H9 (cell line): ENCODE data around the gene SNX4. TPM values are rescaled to one million over a fixed set of nuclear protein-coding genes. Genes with fewer than 3 reads are reported as not detected.

Experiments used
- DNase-seq: peaks from one replicate; pipeline ENCODE4 v3.0.0-alpha.2; 2017
- H2AFZ ChIP-seq: one replicate; pipeline ENCODE4 v1.6.1; 2013; ENCODE audit warnings: mild to moderate bottlenecking, low read length, control low read depth, moderate library complexity
- H2AK5ac ChIP-seq: 2 replicates; pipeline ENCODE4 v1.6.1; 2013; ENCODE audit warnings: low read length, control low read depth, mixed read lengths; ENCODE audit not compliant: insufficient read length
- H2BK120ac ChIP-seq: one replicate; pipeline ENCODE4 v1.6.1; 2013; ENCODE audit warnings: low read depth, mild to moderate bottlenecking, low read length, control low read depth, inconsistent platforms; ENCODE audit not compliant: poor library complexity, severe bottlenecking
- H2BK12ac ChIP-seq: 2 replicates; pipeline ENCODE4 v1.6.1; 2013; ENCODE audit warnings: low read length, control low read depth, mixed read lengths, low read depth; ENCODE audit not compliant: insufficient read length
- H2BK15ac ChIP-seq: 2 replicates; pipeline ENCODE4 v1.6.1; 2013; ENCODE audit warnings: low read depth, low read length, control low read depth
- H2BK20ac ChIP-seq: one replicate; pipeline ENCODE4 v1.6.1; 2013; ENCODE audit warnings: low read depth, mild to moderate bottlenecking, low read length, control low read depth, inconsistent platforms; ENCODE audit not compliant: poor library complexity, severe bottlenecking
- H2BK5ac ChIP-seq: 2 replicates; pipeline ENCODE4 v1.6.1; 2013; ENCODE audit warnings: low read length, control low read depth, mixed read lengths; ENCODE audit not compliant: insufficient read length
- H3K14ac ChIP-seq: 2 replicates; pipeline ENCODE4 v1.6.1; 2013; ENCODE audit warnings: low read length, control low read depth; ENCODE audit not compliant: insufficient read depth
- H3K18ac ChIP-seq: 2 replicates; pipeline ENCODE4 v1.6.1; 2013; ENCODE audit warnings: low read depth, mild to moderate bottlenecking, mixed read lengths, low read length, control low read depth; ENCODE audit not compliant: insufficient read length
- H3K23ac ChIP-seq: 2 replicates; pipeline ENCODE4 v1.6.1; 2013; ENCODE audit warnings: low read length, control low read depth, mixed read lengths, low read depth; ENCODE audit not compliant: insufficient read length
- H3K23me2 ChIP-seq: 2 replicates; pipeline ENCODE4 v1.6.1; 2013; ENCODE audit warnings: low read depth, mild to moderate bottlenecking, mixed read lengths, low read length, control low read depth; ENCODE audit not compliant: insufficient read length, poor library complexity, severe bottlenecking
- H3K27ac ChIP-seq: 2 replicates; pipeline ENCODE4 v1.5.1; 2013; ENCODE audit warnings: low read length, control low read depth, mixed read lengths, low read depth; ENCODE audit not compliant: insufficient read length
- H3K27me3 ChIP-seq: 2 replicates; pipeline ENCODE4 v1.6.1; 2013; ENCODE audit warnings: low read length, control low read depth, inconsistent platforms; ENCODE audit not compliant: insufficient read depth
- H3K4ac ChIP-seq: 2 replicates; pipeline ENCODE4 v1.6.1; 2013; ENCODE audit warnings: low read depth, mild to moderate bottlenecking, control low read depth, inconsistent platforms, low read length, moderate library complexity
- H3K4me1 ChIP-seq: 2 replicates; pipeline ENCODE4 v1.6.1; 2013; ENCODE audit warnings: low read length, control low read depth, inconsistent platforms; ENCODE audit not compliant: insufficient read depth
- H3K4me2 ChIP-seq: 2 replicates; pipeline ENCODE4 v1.6.1; 2013; ENCODE audit warnings: low read length, control low read depth, mixed read lengths; ENCODE audit not compliant: insufficient read length, insufficient read depth
- H3K56ac ChIP-seq: 2 replicates; pipeline ENCODE4 v1.6.1; 2013; ENCODE audit warnings: low read depth, mild to moderate bottlenecking, mixed read lengths, low read length, control low read depth; ENCODE audit not compliant: insufficient read length
- H3K79me1 ChIP-seq: 2 replicates; pipeline ENCODE4 v1.6.1; 2013; ENCODE audit warnings: low read depth, mild to moderate bottlenecking, moderate library complexity, low read length, control low read depth, inconsistent platforms; ENCODE audit not compliant: insufficient read depth, poor library complexity, severe bottlenecking
- H3K79me2 ChIP-seq: 2 replicates; pipeline ENCODE4 v1.6.1; 2013; ENCODE audit warnings: low read length, control low read depth, inconsistent platforms; ENCODE audit not compliant: insufficient read depth
- H3K9ac ChIP-seq: 2 replicates; pipeline ENCODE4 v1.6.1; 2013; ENCODE audit warnings: low read length, control low read depth, mixed read lengths; ENCODE audit not compliant: insufficient read length; ENCODE audit errors: extremely low read depth
- H3K9me3 ChIP-seq: one replicate; pipeline ENCODE4 v1.6.1; 2013; ENCODE audit warnings: low read depth, low read length, inconsistent platforms; ENCODE audit not compliant: control insufficient read depth
- H3T11ph ChIP-seq: one replicate; pipeline ENCODE4 v1.6.1; 2013; ENCODE audit warnings: mild to moderate bottlenecking, low read length, control low read depth, inconsistent platforms
- H4K20me1 ChIP-seq: one replicate; pipeline ENCODE4 v1.6.1; 2013; ENCODE audit not compliant: control insufficient read depth, insufficient read length, insufficient read depth
- H4K5ac ChIP-seq: 2 replicates; pipeline ENCODE4 v1.6.1; 2013; ENCODE audit warnings: low read depth, mild to moderate bottlenecking, mixed read lengths, low read length, control low read depth; ENCODE audit not compliant: insufficient read length
- H4K8ac ChIP-seq: replicated peaks from 2 replicates; pipeline ENCODE4 v1.6.1; 2013; ENCODE audit warnings: low read length, control low read depth, mixed read lengths, low read depth; ENCODE audit not compliant: insufficient read length
- H4K91ac ChIP-seq: 2 replicates; pipeline ENCODE4 v1.6.1; 2013; ENCODE audit warnings: low read depth, mild to moderate bottlenecking, moderate library complexity, mixed read lengths, low read length, control low read depth; ENCODE audit not compliant: insufficient read length
- H3K27ac Mint-ChIP-seq, 3 experiments: 2 replicates in 2 of 3; 3 replicates in 1 of 3; pipeline ENCODE4 v1.8.0; 2020 to 2021; ENCODE audit warnings: mixed read lengths in 3 of 3, mild to moderate bottlenecking in 1 of 3, moderate library complexity in 1 of 3
- H3K27me3 Mint-ChIP-seq: 2 replicates; pipeline ENCODE4 v1.8.0; 2021; ENCODE audit warnings: low read depth, mild to moderate bottlenecking, moderate library complexity, mixed read lengths
- H3K36me3 Mint-ChIP-seq, 3 experiments: 2 replicates in 2 of 3; 3 replicates in 1 of 3; pipeline ENCODE4 v1.8.0; 2020 to 2021; ENCODE audit warnings: low read depth in 3 of 3, mixed read lengths in 3 of 3; ENCODE audit not compliant: insufficient read depth in 1 of 3
- H3K4me1 Mint-ChIP-seq, 2 experiments: 2 replicates each; pipeline ENCODE4 v1.8.0; 2020; ENCODE audit warnings: mixed read lengths in 2 of 2
- H3K4me3 Mint-ChIP-seq, 2 experiments: 2 replicates in 1 of 2; 3 replicates in 1 of 2; pipeline ENCODE4 v1.8.0; 2020 to 2021; ENCODE audit warnings: mild to moderate bottlenecking in 2 of 2, mixed read lengths in 2 of 2, moderate library complexity in 1 of 2
- H3K9me3 Mint-ChIP-seq, 2 experiments: 2 replicates in 1 of 2; 3 replicates in 1 of 2; pipeline ENCODE4 v1.8.0; 2020; ENCODE audit warnings: mild to moderate bottlenecking in 2 of 2, mixed read lengths in 2 of 2, moderate library complexity in 1 of 2
- WGBS: extraction: QIAGEN DNeasy Blood & Tissue Kit; methylation state at CpG from one replicate; pipeline ENCODE4 v1.1.7; 2013; ENCODE audit warnings: missing lambda C conversion rate, low lambda C conversion rate, mixed read lengths; ENCODE audit not compliant: insufficient read length; ENCODE audit errors: extremely low coverage; 5-methylcytosine and 5-hydroxymethylcytosine counted together
- total RNA-seq: library from RNA; stranded (reverse); gene quantifications from 2 replicates; pipeline ENCODE4 v1.2.1, GENCODE V29; 2021
- TF ChIP-seq, protein P1 (sequence below): fragments of 200-600 bp; sonication (generic); conservative IDR thresholded peaks from 3 replicates; pipeline ENCODE4 v1.8.0; 2021; ENCODE audit warnings: antibody characterized with exemption, mild to moderate bottlenecking

Gene SNX4
- total RNA-seq, 1 experiment from 2014 or later, result 29.5 TPM

DNA sequence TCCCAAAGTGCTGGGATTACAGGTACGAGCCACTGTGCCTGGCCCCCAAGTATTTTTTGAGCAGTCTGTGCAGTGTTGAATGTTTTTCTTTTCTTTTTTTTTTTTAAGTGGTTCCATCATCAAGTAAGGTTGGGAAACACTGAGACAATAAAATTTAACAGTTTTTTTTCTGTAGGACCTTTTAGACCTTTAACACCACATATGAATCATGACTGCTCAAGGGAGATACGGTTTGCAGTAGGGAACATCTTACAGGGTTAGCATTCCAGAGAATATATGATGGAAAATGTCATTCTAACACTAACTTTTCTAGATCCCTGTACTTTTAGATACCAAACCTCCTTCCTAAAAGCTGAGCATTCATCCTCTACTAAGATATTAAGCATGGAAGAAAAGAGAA lies 41.7 kb downstream of the SNX4 start:
- no peak overlapping the region for H3K23ac ChIP-seq
- H4K20me1 ChIP-seq, result no peaks in the 10 kb centered on the region
- no CpG with 5 or more reads among the region's 2 CpGs for WGBS
- H3T11ph ChIP-seq, result no peak overlapping the region
- H3K56ac ChIP-seq, result no peak overlapping the region
- H2BK5ac ChIP-seq, result no peak overlapping the region
- H2BK20ac ChIP-seq, result no peak overlapping the region
- no peaks in the 10 kb centered on the region for H3K27me3 Mint-ChIP-seq
- no peak overlapping the region for H2BK12ac ChIP-seq
- H3K27ac ChIP-seq, result no peak overlapping the region
- DNase-seq, result no peak
- peaks cover 5 to 23% (median 17%) of the 10 kb centered on the region in 3 experiments; a peak in 6 of 7 replicates for H3K36me3 Mint-ChIP-seq
- TF ChIP-seq, protein P1, sequence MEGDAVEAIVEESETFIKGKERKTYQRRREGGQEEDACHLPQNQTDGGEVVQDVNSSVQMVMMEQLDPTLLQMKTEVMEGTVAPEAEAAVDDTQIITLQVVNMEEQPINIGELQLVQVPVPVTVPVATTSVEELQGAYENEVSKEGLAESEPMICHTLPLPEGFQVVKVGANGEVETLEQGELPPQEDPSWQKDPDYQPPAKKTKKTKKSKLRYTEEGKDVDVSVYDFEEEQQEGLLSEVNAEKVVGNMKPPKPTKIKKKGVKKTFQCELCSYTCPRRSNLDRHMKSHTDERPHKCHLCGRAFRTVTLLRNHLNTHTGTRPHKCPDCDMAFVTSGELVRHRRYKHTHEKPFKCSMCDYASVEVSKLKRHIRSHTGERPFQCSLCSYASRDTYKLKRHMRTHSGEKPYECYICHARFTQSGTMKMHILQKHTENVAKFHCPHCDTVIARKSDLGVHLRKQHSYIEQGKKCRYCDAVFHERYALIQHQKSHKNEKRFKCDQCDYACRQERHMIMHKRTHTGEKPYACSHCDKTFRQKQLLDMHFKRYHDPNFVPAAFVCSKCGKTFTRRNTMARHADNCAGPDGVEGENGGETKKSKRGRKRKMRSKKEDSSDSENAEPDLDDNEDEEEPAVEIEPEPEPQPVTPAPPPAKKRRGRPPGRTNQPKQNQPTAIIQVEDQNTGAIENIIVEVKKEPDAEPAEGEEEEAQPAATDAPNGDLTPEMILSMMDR, result no peak
- no peaks in the 10 kb centered on the region for H3K23me2 ChIP-seq
- H3K4me1 Mint-ChIP-seq, result peaks cover 3 to 7% of the 10 kb centered on the region in 2 experiments; a peak in 3 of 4 replicates
- H2AK5ac ChIP-seq, result no peak overlapping the region
- H3K4me2 ChIP-seq, result no peak overlapping the region
- H3K9me3 ChIP-seq, result no peaks in the 10 kb centered on the region
- no peaks in the 10 kb centered on the region for H3K79me1 ChIP-seq
- H3K18ac ChIP-seq, result no peak overlapping the region
- no peaks in the 10 kb centered on the region; the same call in 1 of the 2 replicates for H3K4me1 ChIP-seq
- H4K8ac ChIP-seq, result no peak overlapping the region
- H3K4ac ChIP-seq, result no peak overlapping the region
- H4K91ac ChIP-seq, result no peak overlapping the region
- H2AFZ ChIP-seq, result no peak overlapping the region
- H2BK15ac ChIP-seq, result no peak overlapping the region
- no peak overlapping the region for H2BK120ac ChIP-seq
- no peak overlapping the region for H4K5ac ChIP-seq
- H3K27me3 ChIP-seq, result no peaks in the 10 kb centered on the region
- no peaks in the 10 kb centered on the region for H3K9me3 Mint-ChIP-seq
- H3K27ac Mint-ChIP-seq, result no peak overlapping the region; a peak in 1 of 7 replicates
- H3K14ac ChIP-seq, result no peak overlapping the region
- no peak overlapping the region for H3K9ac ChIP-seq
- H3K4me3 Mint-ChIP-seq, result no peak overlapping the region
- H3K79me2 ChIP-seq, result no peaks in the 10 kb centered on the region
